Panc1 (cell line): ENCODE results near the gene MLST8. TPM values are rescaled to one million over a fixed set of nuclear protein-coding genes. Genes with fewer than 3 reads are reported as not detected.
A peak's percentile ranks its signal among the peaks of the same experiment; 100 is the strongest.

Experiments
- ATAC-seq: fragments of 200-7000 bp; cut with Tn5 transposase; 2 replicates; pipeline ENCODE4 v1.9.1; 2020; ENCODE audit warnings: mild to moderate bottlenecking, moderate library complexity
- BruUV-seq: library from RNA; stranded (reverse); fragments of 400-500 nt; replicated peaks from 2 replicates; lab custom pipeline; 2021; lab: Mats Ljungman, UMichigan
- CTCF ChIA-PET: fragments of 300-600 bp; sonication (Branson Sonifier 250); formaldehyde crosslinking; loops from one replicate; lab custom pipeline; 2022; ENCODE audit warnings: antibody characterized with exemption; lab: Charles Lee
- POLR2A ChIA-PET: fragments of 300-600 bp; sonication (Branson Sonifier 250); formaldehyde crosslinking; loops from one replicate; lab custom pipeline; 2022; ENCODE audit warnings: antibody characterized with exemption; lab: Charles Lee
- DNase-seq: peaks from one replicate; pipeline ENCODE4 v3.0.0-alpha.2; 2010; ENCODE audit warnings: low read depth, low spot score
- H3K27ac ChIP-seq: 2 replicates; pipeline ENCODE4 v1.5.1; 2011; ENCODE audit warnings: mild to moderate bottlenecking, low read length, inconsistent platforms
- H3K27me3 ChIP-seq: fragments of 200-500 bp; sonication (Bioruptor generic); 2 replicates; pipeline ENCODE4 v1.6.0; 2014; ENCODE audit warnings: low read length, inconsistent platforms; ENCODE audit not compliant: control insufficient read depth, insufficient read depth
- H3K36me3 ChIP-seq: fragments of 200-500 bp; sonication (Bioruptor generic); 2 replicates; pipeline ENCODE4 v1.5.1; 2014; ENCODE audit warnings: inconsistent platforms, mild to moderate bottlenecking, low read length, moderate library complexity; ENCODE audit not compliant: control insufficient read depth, insufficient read depth
- H3K4me1 ChIP-seq: 2 replicates; pipeline ENCODE4 v1.5.1; 2011; ENCODE audit warnings: inconsistent platforms, mild to moderate bottlenecking, low read length, moderate library complexity; ENCODE audit not compliant: control insufficient read depth, insufficient read depth
- H3K4me3 ChIP-seq, 2 experiments: 2 replicates each; pipeline ENCODE4 v1.5.1; 2011 to 2012; ENCODE audit warnings: low read depth in 2 of 2, low read length in 2 of 2, mild to moderate bottlenecking in 2 of 2, inconsistent platforms in 1 of 2, moderate library complexity in 1 of 2
- H3K9me3 ChIP-seq: fragments of 200-500 bp; sonication (Bioruptor generic); 2 replicates; pipeline ENCODE4 v1.5.1; 2014; ENCODE audit warnings: low read depth, mild to moderate bottlenecking, inconsistent platforms, low read length, moderate library complexity; ENCODE audit not compliant: control insufficient read depth, insufficient read depth
- POLR2AphosphoS5 ChIP-seq: IDR thresholded peaks from 2 replicates; pipeline ENCODE4 v1.6.1; 2012; ENCODE audit warnings: mild to moderate bottlenecking, low read depth, low read length, moderate library complexity
- SIN3A ChIP-seq: IDR thresholded peaks from 2 replicates; pipeline ENCODE4 v1.6.1; 2012; ENCODE audit warnings: low read depth, mild to moderate bottlenecking, low read length, moderate library complexity, borderline replicate concordance; ENCODE audit not compliant: insufficient read depth
- TCF7L2 ChIP-seq: IDR thresholded peaks from 2 replicates; pipeline ENCODE4 v1.6.1; 2011; ENCODE audit warnings: mild to moderate bottlenecking, low read depth, low read length, inconsistent platforms
- in situ Hi-C: cut with HindIII; loops from 2 replicates; pipeline ENCODE4 v1.10.0; 2016; ENCODE audit warnings: low sequenced_read_pairs, low pct_unique_long_range_greater_than_20kb
- intact Hi-C: fragments of 100-400 bp; cut with micrococcal nuclease; formaldehyde crosslinking; loops from one replicate; pipeline ENCODE4 v1.10.0; 2022; ENCODE audit not compliant: unreplicated experiment
- total RNA-seq: library from RNA; stranded (reverse); gene quantifications from one replicate; pipeline ENCODE4 v1.2.1, GENCODE V29; 2021; ENCODE audit not compliant: unreplicated experiment
- TF ChIP-seq, protein P1 (sequence below), 2 experiments: IDR thresholded peaks; 2 replicates each; pipeline ENCODE4 v1.6.1; 2011 to 2012; ENCODE audit warnings: low read depth in 2 of 2, control low read depth in 1 of 2, low read length in 1 of 2, mild to moderate bottlenecking in 1 of 2, moderate library complexity in 1 of 2; ENCODE audit not compliant: insufficient read depth in 1 of 2
- TF ChIP-seq, protein P2 (sequence below): fragments of 450-650 bp; IDR thresholded peaks from 2 replicates; pipeline ENCODE4 v1.5.1; 2017; ENCODE audit warnings: mild to moderate bottlenecking

The MLST8 gene
- total RNA-seq, 1 experiment from 2014 or later = 91.1 TPM

DNA sequence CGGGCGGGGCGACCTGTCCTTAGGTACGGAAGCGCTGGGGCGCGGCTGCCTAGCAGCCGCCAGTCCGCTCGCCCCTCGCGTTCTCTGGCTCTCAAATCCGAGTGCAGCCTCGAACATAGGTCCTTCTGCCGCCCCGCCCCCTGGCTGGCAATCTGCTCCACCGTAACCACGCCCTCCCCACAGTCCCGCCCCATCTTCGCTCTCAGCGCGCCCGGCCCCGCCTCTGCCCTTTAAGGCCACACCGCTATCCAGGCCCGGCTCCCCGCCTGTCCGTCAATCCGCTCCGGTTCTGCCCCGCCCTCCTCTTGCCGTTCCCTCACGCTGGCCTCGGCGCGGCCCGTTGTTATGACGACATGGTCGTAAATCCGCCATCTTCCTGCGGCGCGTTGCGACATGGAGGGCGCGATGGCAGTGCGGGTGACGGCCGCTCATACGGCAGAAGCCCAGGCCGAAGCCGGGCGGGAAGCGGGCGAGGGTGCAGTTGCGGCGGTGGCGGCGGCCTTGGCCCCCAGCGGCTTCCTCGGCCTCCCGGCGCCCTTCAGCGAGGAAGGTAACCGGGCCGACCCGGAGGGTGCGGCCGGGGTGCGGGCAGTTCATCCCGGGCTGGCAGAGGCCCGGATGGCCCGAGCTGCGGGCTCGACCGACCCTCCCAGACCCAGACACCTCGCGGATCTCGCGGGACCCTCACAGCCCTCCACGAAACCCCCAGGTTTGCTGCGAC lies 18.1 kb downstream of the MLST8 start, which contains the start of gene E4F1:
E4F1 (plus strand) TSS at position 371 of the 721 bp plus-strand sequence; CDS start at position 394, 23 bp downstream.
- ATAC-seq (peak; percentile 97), DNase-seq (peak; percentile 95)
- ChIA-PET CTCF (no interaction called here), POLR2A (no interaction called here)
- in situ Hi-C loops (no loop called here), intact Hi-C loops (no loop called here)
- TF ChIP-seq, protein P1, sequence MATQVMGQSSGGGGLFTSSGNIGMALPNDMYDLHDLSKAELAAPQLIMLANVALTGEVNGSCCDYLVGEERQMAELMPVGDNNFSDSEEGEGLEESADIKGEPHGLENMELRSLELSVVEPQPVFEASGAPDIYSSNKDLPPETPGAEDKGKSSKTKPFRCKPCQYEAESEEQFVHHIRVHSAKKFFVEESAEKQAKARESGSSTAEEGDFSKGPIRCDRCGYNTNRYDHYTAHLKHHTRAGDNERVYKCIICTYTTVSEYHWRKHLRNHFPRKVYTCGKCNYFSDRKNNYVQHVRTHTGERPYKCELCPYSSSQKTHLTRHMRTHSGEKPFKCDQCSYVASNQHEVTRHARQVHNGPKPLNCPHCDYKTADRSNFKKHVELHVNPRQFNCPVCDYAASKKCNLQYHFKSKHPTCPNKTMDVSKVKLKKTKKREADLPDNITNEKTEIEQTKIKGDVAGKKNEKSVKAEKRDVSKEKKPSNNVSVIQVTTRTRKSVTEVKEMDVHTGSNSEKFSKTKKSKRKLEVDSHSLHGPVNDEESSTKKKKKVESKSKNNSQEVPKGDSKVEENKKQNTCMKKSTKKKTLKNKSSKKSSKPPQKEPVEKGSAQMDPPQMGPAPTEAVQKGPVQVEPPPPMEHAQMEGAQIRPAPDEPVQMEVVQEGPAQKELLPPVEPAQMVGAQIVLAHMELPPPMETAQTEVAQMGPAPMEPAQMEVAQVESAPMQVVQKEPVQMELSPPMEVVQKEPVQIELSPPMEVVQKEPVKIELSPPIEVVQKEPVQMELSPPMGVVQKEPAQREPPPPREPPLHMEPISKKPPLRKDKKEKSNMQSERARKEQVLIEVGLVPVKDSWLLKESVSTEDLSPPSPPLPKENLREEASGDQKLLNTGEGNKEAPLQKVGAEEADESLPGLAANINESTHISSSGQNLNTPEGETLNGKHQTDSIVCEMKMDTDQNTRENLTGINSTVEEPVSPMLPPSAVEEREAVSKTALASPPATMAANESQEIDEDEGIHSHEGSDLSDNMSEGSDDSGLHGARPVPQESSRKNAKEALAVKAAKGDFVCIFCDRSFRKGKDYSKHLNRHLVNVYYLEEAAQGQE (IDR thresholded peaks at IDR 0.05; ENCODE audit: insufficient read depth in 1 of 2, low read depth in 2 of 2, low read length in 1 of 2) = no peak
- TF ChIP-seq SIN3A (0 out of 2 replicates have a peak, but pooled peaks have one; percentile 55), TCF7L2 (0 out of 2 replicates have a peak, but pooled peaks have one; percentile 15), POLR2AphosphoS5 (peak; percentile 72)
- H3K36me3 ChIP-seq = peaks cover 3% of the 10 kb centered on the region; the same call in 1 of the 2 replicates
- no peaks in the 10 kb centered on the region for H3K9me3 ChIP-seq
- H3K27ac ChIP-seq = peak within 1 kb of the TSS; percentile 76
- H3K4me1 ChIP-seq = peaks cover 16% of the 10 kb centered on the region
- no TSS peak for BruUV-seq
- no peaks in the 10 kb centered on the region for H3K27me3 ChIP-seq
- peak within 1 kb of the TSS; percentile 95 to 96 for H3K4me3 ChIP-seq

DNA sequence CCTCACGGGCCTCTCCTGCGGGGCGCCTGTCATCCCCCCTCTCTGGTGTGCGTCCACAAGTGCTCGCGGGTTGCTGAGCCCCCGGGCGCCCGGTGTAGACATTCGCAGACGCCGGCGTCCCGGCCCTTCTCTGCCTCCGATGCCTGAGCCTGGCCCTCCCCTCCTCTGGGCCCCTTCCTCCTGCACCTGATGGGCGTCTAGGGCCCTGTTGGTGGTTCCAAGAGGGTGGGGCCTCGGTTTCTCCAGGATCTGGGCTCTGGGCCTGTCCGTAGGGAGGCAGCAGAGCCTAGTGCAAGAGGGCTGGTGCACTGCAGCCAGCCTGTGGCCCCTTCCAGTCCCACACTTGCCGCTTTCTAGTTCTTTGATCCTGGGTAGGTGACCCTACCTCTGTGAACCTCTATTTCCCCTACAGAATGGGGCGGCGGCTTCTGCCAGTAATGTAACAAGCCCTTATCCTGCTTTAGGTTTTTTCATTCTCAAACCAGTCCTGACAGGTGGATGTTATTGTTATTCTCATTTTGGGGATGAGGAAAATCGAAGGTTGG lies 18.8 kb downstream of the MLST8 start:
- POLR2A ChIA-PET = no interaction called here
- in situ Hi-C loops = no loop called here
- TF ChIP-seq SIN3A = no peak
- no peak for TF ChIP-seq TCF7L2
- TF ChIP-seq, protein P1 (IDR thresholded peaks at IDR 0.05; ENCODE audit: insufficient read depth in 1 of 2, low read depth in 2 of 2, low read length in 1 of 2) = no peak
- TF ChIP-seq POLR2AphosphoS5 = no peak
- TF ChIP-seq, protein P2, sequence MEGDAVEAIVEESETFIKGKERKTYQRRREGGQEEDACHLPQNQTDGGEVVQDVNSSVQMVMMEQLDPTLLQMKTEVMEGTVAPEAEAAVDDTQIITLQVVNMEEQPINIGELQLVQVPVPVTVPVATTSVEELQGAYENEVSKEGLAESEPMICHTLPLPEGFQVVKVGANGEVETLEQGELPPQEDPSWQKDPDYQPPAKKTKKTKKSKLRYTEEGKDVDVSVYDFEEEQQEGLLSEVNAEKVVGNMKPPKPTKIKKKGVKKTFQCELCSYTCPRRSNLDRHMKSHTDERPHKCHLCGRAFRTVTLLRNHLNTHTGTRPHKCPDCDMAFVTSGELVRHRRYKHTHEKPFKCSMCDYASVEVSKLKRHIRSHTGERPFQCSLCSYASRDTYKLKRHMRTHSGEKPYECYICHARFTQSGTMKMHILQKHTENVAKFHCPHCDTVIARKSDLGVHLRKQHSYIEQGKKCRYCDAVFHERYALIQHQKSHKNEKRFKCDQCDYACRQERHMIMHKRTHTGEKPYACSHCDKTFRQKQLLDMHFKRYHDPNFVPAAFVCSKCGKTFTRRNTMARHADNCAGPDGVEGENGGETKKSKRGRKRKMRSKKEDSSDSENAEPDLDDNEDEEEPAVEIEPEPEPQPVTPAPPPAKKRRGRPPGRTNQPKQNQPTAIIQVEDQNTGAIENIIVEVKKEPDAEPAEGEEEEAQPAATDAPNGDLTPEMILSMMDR = no peak
- Histone ChIP-seq H3K4me1 (peaks cover 16% of the 10 kb centered on the region), H3K4me3 (peak overlapping the region; percentile 95 to 96), H3K9me3 (no peaks in the 10 kb centered on the region), H3K27ac (peak overlapping the region; percentile 75), H3K36me3 (peaks cover 7% of the 10 kb centered on the region; the same call in 1 of the 2 replicates), H3K27me3 (no peaks in the 10 kb centered on the region)
- BruUV-seq = TSS peak; percentile 78
- DNase-seq (no peak), ATAC-seq (peak; percentile 53)
- intact Hi-C loops = no loop called here
- CTCF ChIA-PET = no interaction called here
